Liver (tissue), 9 donors: Measurements from ENCODE around the gene TRIP12. TPM values are rescaled to one million over a fixed set of nuclear protein-coding genes. Genes with fewer than 3 reads are reported as not detected.

ENCODE experiments used
- DNase-seq: peaks from one replicate; pipeline ENCODE4 v3.0.0-alpha.2; 2017; ENCODE audit warnings: low spot score
- H3K27ac ChIP-seq, 2 donors: one replicate each; pipeline ENCODE4 v1.7.0; 2013; ENCODE audit warnings: inconsistent platforms in 2 of 2, low read length in 2 of 2, control low read depth in 1 of 2, low read depth in 1 of 2, mild to moderate bottlenecking in 1 of 2
- H3K27me3 ChIP-seq, 4 donors: one replicate each; pipeline versions ENCODE4 v1.6.1 to v1.7.0; 2013; ENCODE audit warnings: low read length in 3 of 4, inconsistent platforms in 1 of 4, mild to moderate bottlenecking in 1 of 4, moderate library complexity in 1 of 4; ENCODE audit not compliant: control insufficient read depth in 4 of 4, insufficient read depth in 4 of 4
- H3K36me3 ChIP-seq, 4 donors: one replicate each; pipeline versions ENCODE4 v1.6.1 to v1.7.0; 2013; ENCODE audit warnings: low read length in 3 of 4, mild to moderate bottlenecking in 3 of 4, low read depth in 1 of 4, moderate library complexity in 1 of 4; ENCODE audit not compliant: control insufficient read depth in 4 of 4, insufficient read depth in 3 of 4
- H3K4me1 ChIP-seq, 4 donors: one replicate each; pipeline versions ENCODE4 v1.6.1 to v1.7.0; 2013; ENCODE audit warnings: low read length in 3 of 4, mild to moderate bottlenecking in 3 of 4, moderate library complexity in 1 of 4; ENCODE audit not compliant: control insufficient read depth in 4 of 4, insufficient read depth in 4 of 4
- H3K4me3 ChIP-seq, 3 donors: one replicate each; pipeline versions ENCODE4 v1.6.1 to v1.7.0; 2013; ENCODE audit warnings: low read length in 3 of 3, control low read depth in 1 of 3, low read depth in 1 of 3, mild to moderate bottlenecking in 1 of 3
- H3K9ac ChIP-seq, 2 donors: one replicate each; pipeline ENCODE4 v1.7.0; 2013; ENCODE audit warnings: low read length in 2 of 2, mild to moderate bottlenecking in 2 of 2, moderate library complexity in 2 of 2, control low read depth in 1 of 2, low read depth in 1 of 2
- H3K9me3 ChIP-seq, 4 donors: one replicate each; pipeline versions ENCODE4 v1.6.1 to v1.7.0; 2013; ENCODE audit warnings: low read length in 3 of 4; ENCODE audit not compliant: control insufficient read depth in 4 of 4
- FOXA1 ChIP-seq: IDR thresholded peaks from 2 replicates; pipeline ENCODE4 v1.6.1; 2016; ENCODE audit warnings: antibody characterized with exemption
- GABPA ChIP-seq, 2 donors: IDR thresholded peaks in 1 of 2; conservative IDR thresholded peaks in 1 of 2; 2 replicates each; pipeline ENCODE4 v1.6.1; 2016; ENCODE audit warnings: antibody characterized with exemption in 2 of 2, mild to moderate bottlenecking in 1 of 2, moderate library complexity in 1 of 2
- HNF4A ChIP-seq, 2 donors: conservative IDR thresholded peaks; 2 replicates each; pipeline ENCODE4 v1.6.1; 2016; ENCODE audit warnings: antibody characterized with exemption in 2 of 2, mild to moderate bottlenecking in 2 of 2
- JUND ChIP-seq, 2 donors: IDR thresholded peaks; 2 replicates each; pipeline ENCODE4 v1.6.1; 2016; ENCODE audit warnings: antibody characterized with exemption in 2 of 2
- NR2F2 ChIP-seq: IDR thresholded peaks from 2 replicates; pipeline ENCODE4 v1.6.1; 2016; ENCODE audit warnings: antibody characterized with exemption
- RAD21 ChIP-seq, 2 donors: IDR thresholded peaks; 2 replicates each; pipeline ENCODE4 v1.6.1; 2016; ENCODE audit warnings: antibody characterized with exemption in 2 of 2, mild to moderate bottlenecking in 2 of 2
- RXRA ChIP-seq, 2 donors: IDR thresholded peaks; 2 replicates each; pipeline ENCODE4 v1.6.1; 2017 to 2018; ENCODE audit warnings: antibody characterized with exemption in 2 of 2, mild to moderate bottlenecking in 1 of 2
- SP1 ChIP-seq: IDR thresholded peaks from 2 replicates; pipeline ENCODE4 v1.6.1; 2018; ENCODE audit warnings: antibody characterized with exemption, mild to moderate bottlenecking
- TAF1 ChIP-seq: conservative IDR thresholded peaks from 2 replicates; pipeline ENCODE4 v1.6.1; 2016; ENCODE audit warnings: antibody characterized with exemption, mild to moderate bottlenecking
- YY1 ChIP-seq: IDR thresholded peaks from 2 replicates; pipeline ENCODE4 v1.6.1; 2016; ENCODE audit warnings: antibody characterized with exemption, mild to moderate bottlenecking
- WGBS: extraction: QIAGEN DNeasy Blood & Tissue Kit; methylation state at CpG from one replicate; pipeline ENCODE4 v1.1.7; 2013; 5-methylcytosine and 5-hydroxymethylcytosine counted together
- polyA plus RNA-seq, 2 donors: library from polyadenylated mRNA; stranded (reverse) in 1 of 2; unstranded in 1 of 2; fragments of 200-250 nt in 1 of 2; fragments of >200 nt in 1 of 2; fragmentation: Nextera tagmentation in 1 of 2; extraction: Ambion mirVana in 1 of 2; gene quantifications; one replicate each; pipeline versions ENCODE4 v1.2.1 to v1.2.3, GENCODE V29; 2013 to 2015
- total RNA-seq, 2 donors: library from RNA; depleted of rRNA; stranded (reverse); fragments of >200 nt; gene quantifications; one replicate each; pipeline ENCODE4 v1.2.3, GENCODE V29; 2014
- TF ChIP-seq, protein P1 (sequence below): IDR thresholded peaks from 2 replicates; pipeline ENCODE4 v1.6.1; 2016; ENCODE audit warnings: antibody characterized with exemption
- TF ChIP-seq, protein P2 (sequence below): IDR thresholded peaks from 2 replicates; pipeline ENCODE4 v1.6.1; 2016; ENCODE audit warnings: antibody characterized with exemption
- TF ChIP-seq, protein P3 (sequence below): fragments of 150-350 bp; IDR thresholded peaks from 2 replicates; pipeline ENCODE4 v1.5.1; 2017; ENCODE audit warnings: improper control_type of control experiment, low read depth, low read length; ENCODE audit not compliant: missing input control
- TF ChIP-seq, protein P4 (sequence below): IDR thresholded peaks from 2 replicates; pipeline ENCODE4 v1.6.1; 2016; ENCODE audit warnings: antibody characterized with exemption, mild to moderate bottlenecking
- TF ChIP-seq, protein P5 (sequence below): IDR thresholded peaks from 2 replicates; pipeline ENCODE4 v1.6.1; 2016; ENCODE audit warnings: antibody characterized with exemption
- donor health status: healthy.
- donor health status: healthy.
- donor health status: healthy.
- donor health status: healthy.
- donor health status: healthy.

TRIP12 gene
- total and polyA plus RNA-seq, 4 donors = 13.9 to 128 (median 67.4) TPM

DNA sequence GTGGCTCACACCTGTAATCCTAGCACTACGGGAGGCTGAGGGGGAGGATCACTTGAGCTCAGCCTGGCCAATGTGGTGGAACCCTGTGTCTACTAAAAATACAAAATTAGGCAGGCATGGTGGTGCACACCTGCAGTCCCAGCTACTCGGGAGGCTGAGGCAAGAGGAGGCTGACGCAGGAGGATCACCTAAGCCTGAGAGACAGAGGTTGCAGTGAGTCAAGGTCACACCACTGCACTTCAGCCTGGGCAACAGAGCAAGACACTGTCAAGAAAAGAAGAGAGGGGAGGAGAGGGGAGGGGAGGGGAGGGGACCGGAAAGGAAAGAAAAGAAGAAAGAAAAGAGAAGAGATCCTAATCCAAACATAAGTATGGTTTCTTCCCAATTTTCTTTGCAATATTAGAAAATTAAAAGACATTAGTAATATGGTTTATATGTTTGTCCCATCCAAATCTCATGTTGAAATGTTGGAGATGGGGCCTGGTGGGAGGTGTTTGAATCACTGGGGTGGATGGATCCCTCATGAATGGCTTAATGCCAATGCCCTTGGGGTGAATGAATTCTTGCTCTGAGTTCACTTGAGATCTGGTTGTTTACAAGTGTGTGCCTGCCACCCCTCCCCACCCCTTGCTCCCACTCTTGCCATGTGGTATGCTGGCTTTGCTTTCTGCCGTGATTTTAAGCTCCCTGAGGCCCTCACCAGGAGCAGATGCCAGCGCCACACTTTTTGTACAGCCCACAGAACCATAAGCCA lies 50.7 kb downstream of the TRIP12 start:
- no peak overlapping the region for H3K4me3 ChIP-seq
- H3K27me3 ChIP-seq = no peaks in the 10 kb centered on the region
- no peak overlapping the region for H3K9ac ChIP-seq
- H3K4me1 ChIP-seq = peaks cover 0 to 10% (median 3%) of the 10 kb centered on the region in 4 donors
- DNase-seq = no peak
- TF ChIP-seq, protein P1, sequence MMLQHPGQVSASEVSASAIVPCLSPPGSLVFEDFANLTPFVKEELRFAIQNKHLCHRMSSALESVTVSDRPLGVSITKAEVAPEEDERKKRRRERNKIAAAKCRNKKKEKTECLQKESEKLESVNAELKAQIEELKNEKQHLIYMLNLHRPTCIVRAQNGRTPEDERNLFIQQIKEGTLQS = no peak
- no peak for TF ChIP-seq RAD21 (IDR thresholded peaks at IDR 0.05)
- no peak for TF ChIP-seq JUND (IDR thresholded peaks at IDR 0.05)
- no peak for TF ChIP-seq NR2F2
- TF ChIP-seq RXRA (IDR thresholded peaks at IDR 0.05) = no peak
- TF ChIP-seq, protein P2, sequence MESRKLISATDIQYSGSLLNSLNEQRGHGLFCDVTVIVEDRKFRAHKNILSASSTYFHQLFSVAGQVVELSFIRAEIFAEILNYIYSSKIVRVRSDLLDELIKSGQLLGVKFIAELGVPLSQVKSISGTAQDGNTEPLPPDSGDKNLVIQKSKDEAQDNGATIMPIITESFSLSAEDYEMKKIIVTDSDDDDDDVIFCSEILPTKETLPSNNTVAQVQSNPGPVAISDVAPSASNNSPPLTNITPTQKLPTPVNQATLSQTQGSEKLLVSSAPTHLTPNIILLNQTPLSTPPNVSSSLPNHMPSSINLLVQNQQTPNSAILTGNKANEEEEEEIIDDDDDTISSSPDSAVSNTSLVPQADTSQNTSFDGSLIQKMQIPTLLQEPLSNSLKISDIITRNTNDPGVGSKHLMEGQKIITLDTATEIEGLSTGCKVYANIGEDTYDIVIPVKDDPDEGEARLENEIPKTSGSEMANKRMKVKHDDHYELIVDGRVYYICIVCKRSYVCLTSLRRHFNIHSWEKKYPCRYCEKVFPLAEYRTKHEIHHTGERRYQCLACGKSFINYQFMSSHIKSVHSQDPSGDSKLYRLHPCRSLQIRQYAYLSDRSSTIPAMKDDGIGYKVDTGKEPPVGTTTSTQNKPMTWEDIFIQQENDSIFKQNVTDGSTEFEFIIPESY = no peak
- no peak for TF ChIP-seq YY1
- TF ChIP-seq, protein P3, sequence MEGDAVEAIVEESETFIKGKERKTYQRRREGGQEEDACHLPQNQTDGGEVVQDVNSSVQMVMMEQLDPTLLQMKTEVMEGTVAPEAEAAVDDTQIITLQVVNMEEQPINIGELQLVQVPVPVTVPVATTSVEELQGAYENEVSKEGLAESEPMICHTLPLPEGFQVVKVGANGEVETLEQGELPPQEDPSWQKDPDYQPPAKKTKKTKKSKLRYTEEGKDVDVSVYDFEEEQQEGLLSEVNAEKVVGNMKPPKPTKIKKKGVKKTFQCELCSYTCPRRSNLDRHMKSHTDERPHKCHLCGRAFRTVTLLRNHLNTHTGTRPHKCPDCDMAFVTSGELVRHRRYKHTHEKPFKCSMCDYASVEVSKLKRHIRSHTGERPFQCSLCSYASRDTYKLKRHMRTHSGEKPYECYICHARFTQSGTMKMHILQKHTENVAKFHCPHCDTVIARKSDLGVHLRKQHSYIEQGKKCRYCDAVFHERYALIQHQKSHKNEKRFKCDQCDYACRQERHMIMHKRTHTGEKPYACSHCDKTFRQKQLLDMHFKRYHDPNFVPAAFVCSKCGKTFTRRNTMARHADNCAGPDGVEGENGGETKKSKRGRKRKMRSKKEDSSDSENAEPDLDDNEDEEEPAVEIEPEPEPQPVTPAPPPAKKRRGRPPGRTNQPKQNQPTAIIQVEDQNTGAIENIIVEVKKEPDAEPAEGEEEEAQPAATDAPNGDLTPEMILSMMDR = no peak
- no peak for TF ChIP-seq SP1
- TF ChIP-seq TAF1 = no peak
- TF ChIP-seq, protein P4, sequence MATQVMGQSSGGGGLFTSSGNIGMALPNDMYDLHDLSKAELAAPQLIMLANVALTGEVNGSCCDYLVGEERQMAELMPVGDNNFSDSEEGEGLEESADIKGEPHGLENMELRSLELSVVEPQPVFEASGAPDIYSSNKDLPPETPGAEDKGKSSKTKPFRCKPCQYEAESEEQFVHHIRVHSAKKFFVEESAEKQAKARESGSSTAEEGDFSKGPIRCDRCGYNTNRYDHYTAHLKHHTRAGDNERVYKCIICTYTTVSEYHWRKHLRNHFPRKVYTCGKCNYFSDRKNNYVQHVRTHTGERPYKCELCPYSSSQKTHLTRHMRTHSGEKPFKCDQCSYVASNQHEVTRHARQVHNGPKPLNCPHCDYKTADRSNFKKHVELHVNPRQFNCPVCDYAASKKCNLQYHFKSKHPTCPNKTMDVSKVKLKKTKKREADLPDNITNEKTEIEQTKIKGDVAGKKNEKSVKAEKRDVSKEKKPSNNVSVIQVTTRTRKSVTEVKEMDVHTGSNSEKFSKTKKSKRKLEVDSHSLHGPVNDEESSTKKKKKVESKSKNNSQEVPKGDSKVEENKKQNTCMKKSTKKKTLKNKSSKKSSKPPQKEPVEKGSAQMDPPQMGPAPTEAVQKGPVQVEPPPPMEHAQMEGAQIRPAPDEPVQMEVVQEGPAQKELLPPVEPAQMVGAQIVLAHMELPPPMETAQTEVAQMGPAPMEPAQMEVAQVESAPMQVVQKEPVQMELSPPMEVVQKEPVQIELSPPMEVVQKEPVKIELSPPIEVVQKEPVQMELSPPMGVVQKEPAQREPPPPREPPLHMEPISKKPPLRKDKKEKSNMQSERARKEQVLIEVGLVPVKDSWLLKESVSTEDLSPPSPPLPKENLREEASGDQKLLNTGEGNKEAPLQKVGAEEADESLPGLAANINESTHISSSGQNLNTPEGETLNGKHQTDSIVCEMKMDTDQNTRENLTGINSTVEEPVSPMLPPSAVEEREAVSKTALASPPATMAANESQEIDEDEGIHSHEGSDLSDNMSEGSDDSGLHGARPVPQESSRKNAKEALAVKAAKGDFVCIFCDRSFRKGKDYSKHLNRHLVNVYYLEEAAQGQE = no peak
- TF ChIP-seq FOXA1 = no peak
- TF ChIP-seq HNF4A (conservative IDR thresholded peaks at IDR 0.05) = no peak
- TF ChIP-seq GABPA (IDR thresholded peaks at IDR 0.05 in 1 of 2, conservative IDR thresholded peaks at IDR 0.05 in 1 of 2) = no peak
- H3K27ac ChIP-seq = no peak overlapping the region
- peaks cover 0 to 8% (median 2%) of the 10 kb centered on the region in 4 donors for H3K36me3 ChIP-seq
- 95% methylated on average over 6 of the region's 6 CpGs for WGBS
- no peaks in the 10 kb centered on the region for H3K9me3 ChIP-seq

DNA sequence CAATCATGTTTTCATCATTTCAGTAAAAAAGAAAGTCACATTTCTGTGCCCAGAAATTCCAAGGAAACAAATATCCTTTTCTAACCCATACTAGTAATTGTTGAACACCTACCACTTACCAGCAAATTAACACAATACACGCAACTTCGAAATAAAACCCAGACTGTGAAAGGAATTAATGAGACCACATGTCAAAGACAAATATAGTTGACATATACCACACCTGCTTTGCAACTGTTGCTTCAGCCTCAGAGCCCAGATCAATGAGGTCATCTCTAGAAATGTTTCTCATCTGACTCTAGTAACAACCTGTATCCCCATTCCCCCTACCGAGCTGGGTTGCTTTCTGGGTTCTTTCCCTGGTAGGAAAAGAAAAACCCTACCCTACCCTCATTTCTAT lies 52.6 kb downstream of the TRIP12 start:
- H3K9me3 ChIP-seq = no peaks in the 10 kb centered on the region
- DNase-seq = no peak
- TF ChIP-seq, protein P5, sequence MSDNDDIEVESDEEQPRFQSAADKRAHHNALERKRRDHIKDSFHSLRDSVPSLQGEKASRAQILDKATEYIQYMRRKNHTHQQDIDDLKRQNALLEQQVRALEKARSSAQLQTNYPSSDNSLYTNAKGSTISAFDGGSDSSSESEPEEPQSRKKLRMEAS = no peak
- TF ChIP-seq, protein P4 = no peak
- no peak for TF ChIP-seq YY1
- no peak overlapping the region for H3K9ac ChIP-seq
- H3K36me3 ChIP-seq = peaks cover 0 to 8% (median 2%) of the 10 kb centered on the region in 4 donors
- no peaks in the 10 kb centered on the region for H3K27me3 ChIP-seq
- peaks cover 0 to 12% (median 4%) of the 10 kb centered on the region in 4 donors for H3K4me1 ChIP-seq
- H3K4me3 ChIP-seq = no peak overlapping the region
- no peak overlapping the region for H3K27ac ChIP-seq
- WGBS = 81% methylated on average over 3 of the region's 3 CpGs
